GM12892 (cell line): ENCODE data around the gene C1R.

ENCODE experiments used
- POLR2A ChIP-seq: IDR thresholded peaks from 2 replicates; pipeline ENCODE4 v1.6.1; 2011; ENCODE audit warnings: low read depth, low read length, control low read depth
- TAF1 ChIP-seq: IDR thresholded peaks from 2 replicates; pipeline ENCODE4 v1.6.1; 2011; ENCODE audit warnings: low read depth, mild to moderate bottlenecking, control low read depth, low read length, borderline replicate concordance

GRCh38 chr12:7069386-7069785 is 22.9 kb downstream of the C1R start:
- TF ChIP-seq TAF1 (no peak), POLR2A (no peak)
